C1 segment of cervical spinal cord (tissue), 14 donors: ENCODE data around the gene PRAC1.

ENCODE experiments used
- DNase-seq, 14 donors: peaks; one replicate each; lab custom pipeline; 2025; lab: John Stamatoyannopoulos, UW

The PRAC1 gene

DNA sequence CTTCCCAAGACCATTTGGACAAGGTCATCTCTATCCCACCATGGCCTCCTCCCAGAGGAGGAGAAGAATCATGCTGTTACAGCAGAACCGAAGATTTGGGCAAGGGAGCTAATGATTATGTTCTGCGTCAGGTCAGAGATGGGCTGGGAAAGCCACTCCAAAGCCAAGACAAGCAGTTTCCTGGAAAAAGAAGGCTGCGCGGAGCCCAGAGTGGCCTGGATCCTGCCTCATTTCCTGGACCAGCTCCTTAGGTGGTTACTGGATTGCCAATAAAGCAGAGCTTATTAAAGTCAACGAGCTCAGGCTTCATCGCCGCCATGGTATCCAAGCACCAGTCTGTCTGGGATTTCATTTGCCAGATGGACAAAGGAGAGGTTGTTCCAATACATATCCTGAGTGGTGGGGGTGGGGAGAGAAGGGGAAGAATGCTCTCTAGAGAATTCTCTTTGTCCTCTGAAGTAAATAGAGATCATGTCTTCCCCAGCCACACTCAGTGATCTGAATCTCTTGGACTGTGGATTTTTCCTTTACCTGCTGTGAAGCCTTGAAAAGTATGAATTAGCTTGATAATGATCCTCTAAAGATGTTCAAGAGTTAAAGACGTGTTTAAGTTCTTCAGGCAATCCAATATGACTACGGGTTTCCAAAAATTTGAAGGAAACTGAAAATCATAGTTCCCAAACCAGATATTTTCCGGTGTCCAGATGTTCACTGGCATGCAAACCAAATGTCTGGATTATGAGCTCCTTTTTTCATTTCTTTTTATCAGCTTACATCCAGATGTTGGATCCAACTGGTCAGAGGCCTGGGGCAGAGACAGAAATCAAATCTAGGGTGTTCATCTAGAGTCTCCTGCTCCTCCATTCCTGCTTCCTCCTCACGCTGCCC lies 17.7 kb downstream of the PRAC1 start:
- DNase-seq: no peak

DNA sequence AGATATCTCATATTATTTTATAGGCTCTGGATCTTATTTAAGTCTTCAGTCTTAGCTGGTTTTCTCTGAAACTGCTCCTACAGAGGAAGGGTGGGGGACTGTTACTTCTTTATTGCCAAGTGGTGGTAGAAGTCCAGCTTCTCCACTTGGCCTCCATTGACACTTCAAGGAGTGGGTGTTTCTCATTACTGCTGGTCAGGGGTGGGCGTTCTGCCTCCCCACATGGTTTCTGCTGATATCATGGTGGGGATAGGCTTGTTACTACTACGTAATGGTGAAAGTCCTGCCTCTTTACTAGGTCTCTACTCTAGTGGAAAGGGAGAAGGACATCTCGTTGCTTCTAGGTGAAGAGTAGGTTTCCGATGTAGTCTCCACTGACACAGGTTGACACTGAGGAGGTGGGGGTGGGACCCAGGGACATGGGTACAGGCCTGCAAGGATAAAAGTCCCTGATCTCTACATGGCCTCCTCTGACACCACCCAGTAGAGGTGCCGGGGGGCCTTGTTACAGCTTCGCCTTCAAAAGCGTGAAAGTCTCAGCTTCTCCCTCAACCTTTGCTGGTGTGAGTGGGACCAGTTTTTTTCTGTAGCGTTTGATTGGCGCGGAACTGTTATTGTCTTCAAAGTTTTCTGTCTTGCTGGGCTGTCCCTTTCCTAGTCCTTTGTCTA lies 20.3 kb downstream of the PRAC1 start:
- DNase-seq: no peak

DNA sequence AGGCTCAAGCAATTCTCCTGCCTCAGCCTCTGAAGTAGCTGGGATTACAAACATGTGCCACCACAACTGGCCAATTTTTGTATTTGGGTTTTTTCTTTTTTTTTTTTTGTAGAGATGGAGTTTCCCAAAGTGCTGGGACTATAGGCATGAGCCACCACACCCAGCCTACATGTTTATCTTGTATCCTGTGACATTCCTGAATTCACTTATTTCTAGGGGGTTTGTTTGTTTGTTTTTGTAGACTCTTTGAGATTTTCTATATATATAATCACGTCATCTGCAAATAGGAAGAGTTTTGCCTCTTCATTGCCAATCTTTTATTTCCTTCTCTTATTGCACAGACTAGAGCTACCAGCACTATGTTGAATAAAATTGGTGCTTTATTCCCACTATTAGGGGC lies 29.1 kb downstream of the PRAC1 start:
- DNase-seq: no peak

DNA sequence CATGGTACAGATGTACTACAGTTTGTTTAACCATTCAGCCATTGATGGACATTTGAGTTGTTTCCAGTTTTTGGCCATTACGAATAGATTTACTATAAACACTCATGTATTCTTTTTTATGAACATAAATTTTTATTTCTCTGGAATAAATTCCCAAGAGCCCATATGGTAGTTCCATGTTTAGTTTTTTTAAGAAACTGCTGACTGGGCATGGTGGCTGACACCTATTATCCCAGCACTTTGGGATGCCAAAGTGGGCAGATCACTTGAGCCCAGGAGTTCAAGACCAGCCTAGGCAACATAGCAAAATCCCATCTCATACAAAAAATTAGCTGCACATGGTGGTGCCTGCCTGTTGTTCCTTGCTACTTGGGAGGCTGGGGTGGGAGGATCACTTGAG lies 30.3 kb downstream of the PRAC1 start:
- no peak for DNase-seq

DNA sequence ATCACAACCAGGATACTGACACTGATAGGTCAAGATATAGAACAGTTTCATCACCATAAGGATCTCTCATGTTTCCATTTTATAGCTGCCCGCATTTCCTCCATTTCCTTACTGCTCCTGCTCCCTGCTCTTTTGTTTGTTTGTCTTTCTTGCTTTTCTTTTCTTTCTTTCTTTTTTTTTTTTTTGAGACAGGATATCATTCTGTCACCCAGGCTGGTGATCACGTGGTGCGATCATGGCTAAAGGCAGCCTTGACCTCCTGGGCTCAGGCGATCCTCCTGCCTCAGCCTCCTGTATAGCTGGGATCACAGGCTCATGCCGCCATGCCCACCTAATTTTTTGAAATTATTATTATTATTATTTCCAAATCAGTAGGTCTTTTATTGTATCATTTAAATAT lies 31.7 kb downstream of the PRAC1 start:
- no peak for DNase-seq

DNA sequence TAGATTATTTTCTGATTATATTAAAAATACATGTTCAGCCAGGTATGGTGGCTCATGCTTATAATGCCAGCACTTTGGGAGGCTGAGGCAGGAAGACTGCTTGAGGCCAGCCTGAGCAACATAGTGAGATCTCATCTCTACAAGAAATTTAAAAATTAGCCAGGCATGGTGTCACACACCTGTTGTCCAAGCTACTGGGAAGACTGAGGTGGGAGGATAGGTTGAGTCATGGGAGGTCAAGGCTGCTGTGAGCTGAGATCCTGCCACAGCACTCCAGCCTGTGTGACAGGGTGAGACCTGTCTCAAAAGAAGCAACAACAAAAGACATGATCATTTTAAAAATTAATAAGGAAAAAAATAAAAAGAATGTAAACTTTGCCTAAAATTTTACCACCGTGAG lies 40.7 kb downstream of the PRAC1 start:
- no peak for DNase-seq

DNA sequence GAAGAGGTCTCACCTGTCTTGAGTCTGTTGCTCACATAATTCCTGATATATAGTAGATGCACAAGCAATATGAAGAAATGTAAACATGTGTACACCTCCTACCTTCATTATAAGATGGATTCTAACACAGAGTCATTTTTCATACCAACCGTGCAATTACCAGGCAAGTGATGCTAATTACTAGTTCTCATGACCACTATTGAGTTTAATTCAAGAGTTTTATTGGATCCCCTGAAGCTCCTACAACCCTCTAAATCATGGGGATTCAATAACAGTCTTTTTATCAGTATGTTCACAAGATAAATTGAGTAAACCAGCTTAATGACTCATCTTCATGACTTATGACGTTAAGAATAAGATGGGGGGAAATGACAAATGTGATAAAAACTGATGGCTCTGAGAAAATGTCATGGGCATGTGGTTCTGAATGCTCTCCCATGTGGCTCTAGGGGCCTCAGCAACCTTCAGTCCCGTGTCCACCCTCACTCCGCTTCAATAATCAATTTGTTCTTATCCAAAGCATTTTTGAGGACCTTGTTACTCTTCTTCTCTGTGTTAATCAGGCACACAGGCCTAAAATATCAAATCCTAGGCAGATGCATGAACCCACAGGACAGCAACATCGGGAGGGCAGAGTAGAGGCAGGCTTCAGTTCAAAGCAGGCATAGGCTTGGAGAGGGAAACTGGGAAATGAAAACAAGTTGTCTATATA lies 42.8 kb downstream of the PRAC1 start:
- no peak for DNase-seq

DNA sequence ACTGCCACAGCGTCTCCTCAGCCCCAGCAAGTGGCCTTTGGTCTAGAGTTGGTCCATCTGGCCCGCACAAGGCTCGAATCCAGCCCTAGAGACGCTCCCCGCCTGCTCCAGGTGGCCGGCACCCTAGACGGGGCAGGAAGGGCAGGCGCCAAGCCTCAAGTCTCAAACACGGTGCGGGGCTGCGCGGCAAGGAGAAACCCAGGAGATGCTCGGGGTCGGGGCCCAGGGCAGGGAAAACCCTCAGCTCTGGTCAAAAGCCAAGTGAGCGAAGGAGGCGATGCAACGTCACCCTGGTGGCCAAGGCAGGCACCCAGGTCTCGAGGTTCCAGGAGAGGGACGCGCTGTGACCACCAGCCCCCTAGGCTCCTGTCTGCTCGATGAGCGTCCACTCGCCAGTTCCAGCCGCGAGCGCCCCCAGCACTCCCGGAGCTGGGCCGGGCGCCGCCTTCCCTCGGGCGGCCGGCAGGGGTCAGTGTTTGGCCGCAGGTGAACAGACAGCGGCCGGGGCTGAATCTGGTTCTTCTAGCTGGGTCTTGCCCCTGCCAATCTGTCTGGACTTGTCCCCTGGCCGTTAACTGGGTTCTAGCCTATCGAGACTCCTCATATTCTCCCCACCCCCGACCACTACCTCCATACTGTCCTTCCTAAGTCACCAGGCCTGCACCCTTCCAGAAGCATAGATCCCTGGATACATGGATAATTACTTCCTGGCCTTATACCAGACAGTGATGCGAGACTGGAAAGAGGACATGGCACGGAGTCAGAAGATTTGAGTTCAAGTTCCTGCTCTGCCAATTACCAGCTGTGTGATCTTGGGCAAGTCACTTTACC lies 44.0 kb downstream of the PRAC1 start:
- peak in 10 of 14 donors; percentile 0 to 75 (median 10) for DNase-seq

DNA sequence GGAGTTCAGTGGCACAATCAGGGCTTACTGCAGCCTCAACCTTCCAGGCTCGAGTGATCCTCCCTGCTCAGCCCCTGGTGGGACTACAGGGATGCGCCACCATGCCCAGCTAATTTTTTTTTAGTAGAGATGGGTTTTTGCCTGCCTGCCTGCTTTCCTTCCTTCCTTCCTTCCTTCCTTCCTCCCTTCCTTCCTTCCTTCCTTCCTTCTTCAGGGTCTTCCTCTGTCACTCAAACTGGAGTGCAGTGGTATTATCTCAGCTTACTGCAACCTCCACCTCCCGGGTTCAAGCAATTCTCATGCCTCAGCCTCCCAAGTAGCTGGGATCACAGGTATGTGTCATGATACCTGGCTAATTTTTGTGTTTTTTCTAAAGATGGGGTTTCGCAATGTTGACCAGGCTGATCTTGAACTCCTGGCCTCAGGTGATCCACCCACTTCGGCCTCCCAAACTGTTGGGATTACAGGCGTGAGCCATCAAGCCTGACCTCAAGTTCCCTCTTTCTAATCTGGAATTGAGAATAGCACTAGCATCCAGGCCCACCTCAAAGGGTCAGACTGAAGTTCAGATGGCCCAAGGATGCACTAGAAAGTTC lies 45.3 kb downstream of the PRAC1 start:
- no peak for DNase-seq

DNA sequence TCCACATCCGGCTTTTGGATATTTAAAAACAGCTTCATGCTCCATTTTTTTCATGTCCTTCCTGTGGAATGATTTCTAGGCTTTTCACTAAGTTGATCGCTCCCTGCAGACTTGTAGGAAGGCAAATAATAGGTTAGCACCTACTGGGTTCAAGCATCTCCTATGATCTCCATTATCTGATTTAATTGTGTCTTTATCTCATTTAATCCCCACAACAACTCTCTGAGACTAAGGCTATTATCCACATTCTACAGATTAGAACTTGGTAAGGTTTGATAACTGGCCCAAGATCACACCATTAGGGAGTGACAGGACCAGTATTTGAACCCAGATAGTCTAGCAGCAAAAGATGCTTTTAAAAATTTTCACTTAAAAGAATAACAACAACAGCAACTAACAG lies 50.0 kb downstream of the PRAC1 start:
- DNase-seq: no peak
